LoVo (cell line): Measurements from ENCODE around the gene DTX3.
"Not testable (repeated sequence)": the region's sequence is repeated elsewhere in the genome, so short reads cannot be mapped to it uniquely, and the experiment has no call there.

ENCODE experiments used
- DNase-seq: peaks from one replicate; pipeline ENCODE4 v3.0.0-alpha.2; 2016; ENCODE audit warnings: low spot score

DTX3 gene

GRCh38 chr12:57583008-57583831 lies 21.4 kb upstream of the DTX3 start:
- DNase-seq = peak; percentile 84

- DNase-seq = no peak
These were observed 20.6 kb upstream of the DTX3 start for GRCh38 chr12:57584050-57584449.

DNA sequence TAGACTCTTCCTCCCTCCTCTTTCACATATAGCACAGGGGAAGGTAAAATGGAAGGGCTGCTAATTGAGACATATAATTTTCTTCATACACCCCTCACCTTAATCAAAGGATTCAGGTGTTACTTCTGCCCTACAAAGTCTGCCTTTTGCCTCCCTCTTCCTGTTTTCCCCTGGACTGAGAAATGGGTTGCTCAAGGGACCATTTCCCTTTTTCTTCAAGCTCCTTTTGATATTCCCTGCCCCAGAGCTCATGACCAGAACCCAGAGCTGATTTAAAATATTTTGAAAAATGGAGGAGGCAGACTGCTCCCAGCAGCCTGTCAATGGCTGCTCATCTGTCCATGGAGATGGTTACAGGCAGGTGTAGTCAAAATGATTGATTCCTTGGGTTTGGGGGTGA lies 19.9 kb upstream of the DTX3 start:
- DNase-seq = no peak

DNA sequence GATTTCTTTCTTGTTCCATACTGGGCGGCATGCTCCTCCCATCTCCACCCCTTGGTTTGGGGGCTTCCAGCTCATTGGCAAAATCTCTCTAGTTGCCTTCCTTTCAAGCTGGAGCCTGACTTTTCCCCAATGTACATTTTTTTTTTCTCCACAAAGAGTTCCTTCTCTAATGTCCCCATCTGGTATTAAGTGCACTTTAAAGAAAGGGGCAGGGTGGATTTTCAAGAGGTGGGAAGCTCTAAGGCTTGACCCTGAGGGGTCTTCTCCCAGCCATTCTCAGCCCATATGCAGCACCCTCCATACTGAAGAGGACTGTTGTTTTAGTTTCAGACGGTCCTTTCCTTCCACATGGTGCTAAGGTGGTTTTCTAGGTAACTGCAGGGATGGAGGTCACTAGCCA lies 19.5 kb upstream of the DTX3 start:
- DNase-seq = no peak

- no peak for DNase-seq
These were observed 18.5 kb upstream of the DTX3 start for GRCh38 chr12:57586128-57586527.

DNA sequence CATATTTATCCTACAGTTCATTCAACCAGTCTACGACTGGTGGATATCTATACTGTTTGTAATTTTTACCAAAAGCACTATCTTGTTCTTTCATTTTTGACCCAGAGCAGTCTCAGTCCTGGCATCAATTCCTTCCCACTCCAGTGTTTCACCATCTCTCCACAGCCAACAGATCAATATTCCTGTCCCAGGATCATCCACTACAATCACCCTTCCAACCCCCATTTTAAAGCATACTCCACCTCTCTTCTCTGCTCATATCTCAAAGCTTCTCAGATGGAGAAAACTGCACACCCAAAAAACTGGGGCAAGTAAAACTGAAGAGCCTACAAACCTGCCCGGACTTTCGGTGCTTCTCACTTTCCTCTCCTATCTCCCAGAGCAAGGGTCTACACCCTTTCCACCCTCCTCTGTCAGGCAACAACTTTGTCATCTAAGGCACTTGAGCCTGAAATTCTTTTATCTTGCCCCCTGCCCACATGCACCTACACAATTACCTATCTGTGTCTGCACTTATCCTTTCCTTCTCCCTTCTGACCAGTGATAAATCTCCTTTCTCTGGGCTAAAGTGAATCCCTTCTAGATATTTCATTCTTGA lies 17.7 kb upstream of the DTX3 start:
- no peak for DNase-seq

GRCh38 chr12:57588951-57589610 lies 15.5 kb upstream of the DTX3 start:
- DNase-seq = not testable (repeated sequence)

GRCh38 chr12:57590479-57590863 lies 14.2 kb upstream of the DTX3 start:
- DNase-seq = no peak

GRCh38 chr12:57590864-57591781 lies 13.5 kb upstream of the DTX3 start, which contains the start of gene PIP4K2C:
PIP4K2C (plus strand) TSS chr12:57591192; CDS start chr12:57591290, 98 bp downstream.
- DNase-seq = peak; percentile 97

DNA sequence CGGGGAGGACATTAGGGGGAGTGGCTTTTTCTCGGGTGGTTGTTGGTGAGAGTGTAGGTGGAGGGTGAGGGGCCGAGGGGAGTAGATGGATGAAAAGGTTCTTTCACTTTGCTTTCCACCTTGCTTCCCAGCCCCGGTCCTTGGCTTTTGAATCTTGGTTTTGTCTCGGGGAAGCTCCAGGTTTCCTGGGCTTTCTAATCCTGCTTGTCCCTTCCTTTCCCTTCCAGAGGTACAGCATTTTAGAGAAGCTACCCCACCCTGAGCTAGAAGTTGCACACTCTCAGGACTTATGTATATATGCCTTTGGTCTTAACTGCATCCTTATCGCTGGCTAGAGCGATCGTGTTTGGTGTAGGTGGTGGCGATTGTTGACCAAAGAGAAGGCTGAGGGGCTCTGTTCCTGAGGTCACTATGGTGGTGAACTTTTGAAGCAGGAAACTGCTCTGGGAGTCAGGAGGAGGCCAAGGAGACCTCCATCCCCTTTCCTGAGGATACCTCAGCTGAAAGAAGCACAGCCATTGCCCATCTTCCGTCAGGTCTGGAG lies 12.8 kb upstream of the DTX3 start:
- no peak for DNase-seq

GRCh38 chr12:57592551-57593165 lies 12.0 kb upstream of the DTX3 start:
- DNase-seq = no peak

- no peak for DNase-seq
These were observed 11.4 kb upstream of the DTX3 start for GRCh38 chr12:57593187-57593586.

DNA sequence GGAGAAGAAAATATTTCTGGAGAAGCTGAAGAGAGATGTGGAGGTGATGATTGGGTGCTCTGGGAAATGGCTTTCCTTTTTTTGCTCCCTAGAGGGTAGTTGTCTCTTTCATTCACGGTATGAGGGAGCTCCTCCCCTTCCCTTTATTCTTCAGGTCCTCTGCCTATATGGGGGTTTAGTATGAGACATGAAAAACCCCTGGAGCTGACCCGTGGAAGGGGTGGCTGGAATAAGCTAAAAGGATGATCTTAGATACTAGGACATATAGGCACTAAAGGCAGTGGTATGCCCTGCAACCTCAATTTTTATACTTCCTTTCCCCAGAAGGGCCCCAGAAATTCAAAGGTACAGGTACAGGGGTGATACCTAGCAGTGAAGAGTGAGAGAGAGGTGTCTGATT lies 4.2 kb upstream of the DTX3 start:
- no peak for DNase-seq

DNA sequence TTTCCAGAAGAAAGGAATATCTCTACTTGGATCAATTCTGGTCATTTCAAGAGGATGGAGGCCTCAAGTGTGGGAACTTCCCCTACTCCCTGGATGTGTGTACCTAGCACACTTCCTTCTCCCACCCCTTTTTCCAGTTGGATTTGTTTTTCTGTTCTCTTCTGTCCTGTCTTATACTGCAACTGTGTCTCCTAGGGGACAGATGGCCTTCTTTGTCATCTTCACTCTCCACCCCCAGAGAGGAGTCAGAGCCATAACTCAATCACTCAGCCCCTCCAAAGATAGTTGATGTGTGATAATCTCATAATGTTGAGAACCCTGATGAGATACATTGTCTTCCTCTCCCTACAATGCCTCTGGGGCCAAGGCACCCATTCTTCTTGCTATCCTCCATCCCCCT lies 2.1 kb upstream of the DTX3 start:
- no peak for DNase-seq

GRCh38 chr12:57603324-57603723 lies 1.3 kb upstream of the DTX3 start:
- no peak for DNase-seq

GRCh38 chr12:57603815-57604453 lies 690 bp upstream of the DTX3 start:
- DNase-seq = peak; percentile 9

DNA sequence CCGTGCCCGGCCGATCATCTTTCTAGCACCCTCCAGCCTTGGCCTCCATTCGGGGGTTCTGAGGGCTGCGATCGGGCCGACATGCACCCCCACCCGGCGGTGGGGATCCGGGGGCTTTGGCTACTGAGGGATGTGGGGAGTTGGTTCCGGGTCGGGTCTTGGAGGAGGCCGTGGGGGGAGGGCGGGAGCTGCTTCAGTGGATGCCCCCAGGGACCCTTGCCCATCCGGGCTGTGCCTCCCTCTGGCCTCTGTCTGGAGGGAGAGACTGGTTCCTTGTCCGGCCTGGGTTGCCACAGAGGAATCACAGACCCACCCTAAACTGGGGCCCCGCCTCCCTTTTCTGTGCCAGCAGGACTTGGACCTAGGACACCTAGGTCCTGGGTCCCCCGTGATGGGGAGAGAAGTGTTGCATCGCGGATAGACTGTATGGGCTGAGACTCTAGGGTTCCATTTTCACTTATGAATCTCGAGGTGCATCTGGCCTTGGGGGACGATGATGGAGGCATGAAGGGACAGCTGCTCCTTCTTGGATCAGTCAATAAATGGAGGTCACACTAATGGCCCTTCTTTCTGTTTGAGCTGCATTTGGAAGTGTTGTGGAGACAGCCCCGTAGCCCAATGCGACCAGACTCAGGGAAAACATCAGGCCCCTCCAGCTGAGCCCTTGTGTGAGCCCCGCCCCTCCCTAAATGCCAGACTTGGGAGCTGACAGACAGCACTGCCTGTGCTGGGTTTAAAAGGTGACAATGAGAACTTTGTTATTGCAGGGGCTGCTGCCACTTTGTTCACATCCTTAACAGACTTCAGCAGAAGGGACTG lies 577 bp downstream of the DTX3 start:
- DNase-seq = no peak

DNA sequence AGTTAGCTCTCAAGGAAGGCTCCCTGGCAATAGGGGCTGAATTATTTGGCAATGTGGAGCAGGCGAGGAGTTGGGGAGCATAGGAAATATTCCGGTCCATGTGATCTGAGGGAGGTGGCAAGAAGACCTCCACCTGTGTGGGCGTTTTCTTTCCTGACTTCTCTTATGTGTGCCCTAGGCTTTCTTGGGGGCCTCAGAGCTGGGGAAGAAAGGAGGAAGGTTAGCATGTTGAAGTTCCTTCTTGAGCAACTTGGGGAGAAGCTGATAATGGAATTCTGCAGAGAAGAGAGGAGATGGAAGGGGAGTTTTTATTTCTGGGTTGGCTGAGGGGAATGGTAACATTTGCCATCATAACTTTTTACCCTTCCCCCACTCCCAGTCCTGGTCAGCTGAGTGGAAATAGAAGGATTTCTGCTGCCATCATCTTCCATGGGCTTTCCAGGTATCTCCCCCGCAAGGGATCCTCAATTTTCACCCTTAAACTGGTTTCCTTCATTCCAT lies 1.2 kb downstream of the DTX3 start:
- no peak for DNase-seq

DNA sequence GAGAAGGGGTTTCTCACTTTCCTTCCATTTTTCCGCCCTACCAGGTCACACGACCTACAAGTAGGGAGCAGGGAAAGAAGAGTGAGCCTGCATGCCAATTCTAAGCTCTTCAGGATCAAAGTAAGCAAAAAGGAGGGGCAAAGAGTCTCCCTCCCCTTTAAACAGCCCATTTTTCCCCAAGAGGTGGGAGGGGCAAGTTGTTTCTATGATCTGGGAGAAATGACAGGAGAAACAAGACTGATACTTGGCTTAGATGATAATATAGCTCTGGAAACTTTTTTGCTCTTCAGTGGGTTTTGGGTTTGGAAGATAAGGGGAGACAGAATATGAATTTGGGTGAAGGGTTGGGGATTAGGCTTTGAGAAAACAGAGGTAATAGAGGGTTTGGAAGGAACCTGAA lies 1.8 kb downstream of the DTX3 start:
- DNase-seq = no peak

DNA sequence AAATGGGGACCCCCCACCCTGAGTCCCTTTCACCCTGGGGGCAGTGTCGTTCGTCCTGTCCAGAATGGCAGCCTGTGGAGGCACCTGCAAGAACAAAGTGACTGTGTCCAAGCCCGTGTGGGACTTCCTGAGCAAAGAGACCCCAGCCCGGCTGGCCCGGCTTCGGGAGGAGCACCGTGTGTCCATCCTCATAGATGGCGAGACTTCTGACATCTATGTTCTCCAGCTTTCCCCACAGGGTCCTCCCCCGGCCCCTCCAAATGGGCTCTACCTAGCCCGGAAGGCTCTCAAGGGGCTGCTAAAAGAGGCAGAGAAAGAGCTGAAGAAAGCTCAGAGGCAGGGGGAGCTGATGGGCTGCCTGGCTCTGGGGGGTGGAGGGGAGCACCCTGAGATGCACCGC lies 2.2 kb downstream of the DTX3 start:
- DNase-seq = no peak
